HUDEP-2 (cell line): ENCODE data around the gene KRT38.

ENCODE experiments used
- DNase-seq, 76 experiments: peaks; one replicate each; lab custom pipeline; 2025; ENCODE audit not compliant: unreplicated experiment in 76 of 76; lab: John Stamatoyannopoulos, UW

KRT38 gene

DNA sequence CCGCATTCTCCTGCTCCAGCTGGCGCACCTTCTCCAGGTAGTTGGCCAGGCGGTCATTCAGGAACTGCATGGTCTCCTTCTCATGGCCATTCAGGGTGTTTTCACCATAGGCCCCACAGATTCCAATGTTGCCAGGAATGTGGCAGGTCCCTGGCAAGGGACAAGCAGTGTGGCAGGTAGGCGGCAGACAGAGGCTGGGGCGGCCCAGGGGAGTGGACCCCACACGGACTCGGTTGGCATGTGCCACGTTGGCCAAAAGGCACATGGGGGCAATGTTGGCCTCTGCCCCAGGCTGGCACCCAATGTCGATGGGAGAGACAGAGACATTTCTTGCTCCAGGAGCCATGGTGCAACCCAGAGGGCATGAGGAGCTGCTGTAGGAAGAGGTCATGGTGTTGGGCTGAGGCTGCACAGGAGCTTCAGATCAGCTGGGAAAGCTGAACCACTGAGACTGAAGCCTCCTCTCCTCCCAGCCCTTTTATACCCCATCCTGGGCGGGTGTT, at the start of gene KRT38:
KRT38 (minus strand) TSS at position 453 of the 503 bp plus-strand sequence; CDS start at position 391, 62 bp downstream.
- DNase-seq: no peak

DNA sequence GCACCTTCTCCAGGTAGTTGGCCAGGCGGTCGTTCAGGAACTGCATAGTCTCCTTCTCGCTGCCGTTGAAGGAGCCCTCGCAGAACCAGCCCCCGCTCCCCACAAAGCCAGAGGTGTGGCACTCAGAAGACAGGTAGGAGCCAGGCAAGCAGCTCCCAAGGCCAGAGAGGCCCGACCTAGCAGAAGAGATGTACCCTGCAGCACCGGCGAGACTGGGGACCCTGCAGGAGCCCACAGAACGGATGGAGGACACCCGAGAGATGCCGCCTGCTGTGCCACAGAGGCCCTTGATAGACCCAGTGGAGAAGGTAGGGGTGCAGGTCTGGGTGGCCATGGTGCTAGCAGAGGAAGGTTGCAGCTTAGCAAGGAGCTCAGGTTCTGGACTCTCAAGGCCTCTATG, 48.7 kb upstream of the KRT38 start, which contains the start of gene KRT36:
KRT36 (minus strand) TSS at position 380 of the 400 bp plus-strand sequence; CDS start at position 334, 46 bp downstream.
- no peak for DNase-seq

DNA sequence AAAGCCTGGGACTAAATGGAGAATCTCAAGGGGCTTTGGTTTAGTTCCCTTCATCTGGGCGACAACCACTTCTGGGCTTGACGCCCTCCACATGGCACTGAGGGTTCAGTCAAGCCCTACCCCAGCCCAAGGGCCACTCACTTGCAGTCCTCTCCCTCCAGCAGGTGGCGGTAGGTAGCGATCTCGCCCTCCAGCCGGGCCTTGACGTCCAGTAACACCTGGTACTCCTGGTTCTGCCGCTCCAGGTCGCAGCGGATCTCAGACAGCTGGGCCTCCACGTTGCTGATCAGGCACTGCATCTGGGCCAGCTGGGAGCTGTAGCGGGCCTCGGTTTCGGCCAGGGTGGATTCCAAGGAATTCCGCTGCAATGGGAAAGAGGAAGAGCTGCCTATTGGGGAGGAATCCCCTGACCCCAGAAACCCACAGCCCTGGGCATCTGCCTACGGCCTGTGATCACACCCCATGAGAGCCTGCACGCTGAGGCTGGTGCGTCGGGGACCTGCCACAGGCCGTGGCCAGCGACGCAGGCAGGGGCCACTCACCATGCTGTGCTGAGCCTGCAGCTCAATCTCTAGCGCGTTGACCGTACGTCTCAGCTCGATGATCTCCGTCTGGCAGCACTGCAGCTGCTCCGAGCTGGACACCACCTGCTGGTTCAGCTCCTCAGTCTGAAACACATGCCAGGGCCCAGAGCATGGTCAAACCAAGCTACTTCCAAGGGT, 46.2 kb upstream of the KRT38 start:
- DNase-seq: peak in 55 of 76 experiments; percentile 5 to 72 (median 41)

DNA sequence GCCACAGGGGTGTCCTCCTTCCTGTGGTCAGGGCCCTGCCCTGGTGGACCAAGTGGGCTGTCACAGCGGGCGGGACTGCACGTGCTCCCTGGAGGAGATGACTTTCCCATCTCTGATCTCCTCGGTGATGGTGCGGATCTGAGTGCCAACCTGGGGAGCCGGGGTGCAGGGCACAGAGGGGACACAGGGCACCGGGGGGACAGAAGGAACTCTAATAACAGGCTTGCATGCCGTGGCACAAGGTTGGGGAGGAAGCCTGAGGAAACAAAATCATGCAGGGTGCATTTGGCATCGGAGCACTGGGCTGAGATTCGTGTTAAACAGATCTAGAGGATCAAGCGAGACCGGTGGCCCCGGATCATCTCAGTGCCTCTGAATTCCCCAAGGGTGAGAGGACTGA, 45.5 kb upstream of the KRT38 start:
- DNase-seq: no peak

DNA sequence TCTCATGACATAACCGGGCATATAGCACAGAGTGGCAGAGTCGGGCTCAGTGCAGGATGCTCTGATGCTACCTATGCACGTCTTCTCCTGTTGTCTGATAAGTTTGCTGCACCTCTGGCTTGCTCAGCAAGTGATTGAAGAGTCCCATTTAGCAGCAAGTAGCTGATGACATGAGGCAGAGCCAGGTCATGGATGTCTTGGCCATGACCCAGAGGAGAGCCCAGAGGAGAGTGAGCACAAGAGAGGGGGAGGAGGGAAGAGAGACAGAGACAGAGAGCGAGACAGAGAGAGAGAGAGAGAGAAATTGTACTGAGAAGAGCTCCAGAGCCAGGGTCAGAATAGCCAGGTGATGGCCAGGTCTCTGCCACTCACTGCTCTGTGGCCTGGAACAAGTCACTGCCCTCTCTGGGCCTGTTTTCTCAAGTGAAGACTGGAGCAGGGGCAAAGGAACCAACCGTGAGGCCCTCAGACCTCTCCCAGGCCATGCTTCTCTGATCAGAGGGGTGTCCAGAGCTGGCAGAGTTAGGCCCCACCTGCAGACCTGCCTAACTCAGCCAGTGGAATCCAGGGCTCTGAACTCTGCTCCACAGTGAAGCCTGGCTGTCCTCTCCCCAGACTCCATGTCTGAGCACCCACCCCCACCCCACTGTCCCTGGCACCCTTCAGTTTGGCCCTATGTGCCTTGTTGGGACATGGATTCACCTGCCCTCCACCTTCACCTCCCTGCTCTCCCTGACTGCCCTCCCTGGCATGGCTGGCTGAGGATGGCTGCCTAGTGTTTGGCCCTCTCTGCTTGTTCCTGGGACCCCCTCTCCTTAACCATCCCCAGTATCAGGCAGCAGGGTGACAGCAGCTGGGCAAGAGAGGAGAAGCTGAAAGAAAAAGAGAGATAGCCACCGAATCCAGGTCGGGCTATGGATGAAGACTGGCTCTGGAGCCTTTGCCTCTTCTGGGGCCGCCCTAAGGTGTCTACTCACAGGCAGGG, 44.4 kb upstream of the KRT38 start:
- DNase-seq: no peak

DNA sequence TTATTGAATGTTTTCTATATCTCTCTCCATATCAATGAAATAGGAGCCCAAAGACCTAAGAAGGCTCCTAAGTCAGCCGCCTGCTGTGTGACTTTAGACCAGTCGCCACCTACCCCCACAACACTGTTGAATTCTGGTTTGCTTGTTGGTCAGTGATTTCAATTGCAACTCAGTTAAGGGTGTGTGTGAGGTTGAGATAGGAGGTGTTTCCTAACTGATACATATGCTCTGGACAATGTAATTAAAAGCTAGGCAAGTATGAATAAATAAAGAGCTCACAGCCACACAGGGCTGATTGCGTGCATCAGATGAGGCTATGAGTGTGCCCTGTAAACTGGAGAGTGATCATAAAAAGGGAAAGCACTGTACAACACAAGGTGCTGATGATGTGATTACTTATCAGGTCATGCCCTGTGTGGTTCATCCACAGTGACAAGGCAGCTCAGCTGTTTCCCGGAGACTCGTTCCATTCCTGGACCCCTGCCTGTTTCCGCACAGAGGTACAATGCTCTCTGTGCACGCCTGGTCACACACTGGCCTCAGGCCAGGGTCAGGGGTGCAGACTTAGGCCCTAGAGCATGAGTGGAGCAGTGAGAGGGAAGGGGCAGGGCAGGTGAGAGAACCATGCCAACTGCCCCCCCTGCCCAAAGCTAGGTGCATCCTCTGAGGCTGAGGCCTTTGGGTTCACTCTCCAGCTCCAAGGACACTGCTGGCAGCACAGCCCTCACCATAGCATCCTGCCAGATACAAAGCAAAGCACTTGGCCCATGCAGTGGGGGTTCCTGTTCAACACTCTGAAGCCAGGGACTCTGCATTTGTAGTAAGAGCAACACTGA, 43.4 kb upstream of the KRT38 start:
- peak in 7 of 76 experiments; percentile 7 to 33 (median 20) for DNase-seq

DNA sequence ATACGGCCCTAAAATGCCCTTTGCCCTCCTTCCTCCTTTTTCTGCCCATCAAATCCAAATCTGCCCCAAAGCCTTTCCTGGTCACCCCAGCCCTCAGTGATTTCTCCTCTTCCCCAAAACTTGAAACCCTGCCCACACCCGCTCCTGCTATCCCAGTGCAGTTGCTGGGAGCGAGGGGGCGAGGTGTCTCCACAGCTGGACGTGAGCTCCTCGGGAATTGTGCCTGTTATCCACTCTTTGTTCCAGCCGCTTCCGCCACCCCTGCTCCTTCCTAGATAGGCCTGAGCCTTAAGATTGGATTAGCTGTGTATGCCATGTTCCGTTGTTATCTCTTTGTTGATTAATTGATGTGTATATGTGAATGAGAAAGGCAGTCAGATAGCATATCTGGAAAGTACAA, 42.7 kb upstream of the KRT38 start:
- no peak for DNase-seq

DNA sequence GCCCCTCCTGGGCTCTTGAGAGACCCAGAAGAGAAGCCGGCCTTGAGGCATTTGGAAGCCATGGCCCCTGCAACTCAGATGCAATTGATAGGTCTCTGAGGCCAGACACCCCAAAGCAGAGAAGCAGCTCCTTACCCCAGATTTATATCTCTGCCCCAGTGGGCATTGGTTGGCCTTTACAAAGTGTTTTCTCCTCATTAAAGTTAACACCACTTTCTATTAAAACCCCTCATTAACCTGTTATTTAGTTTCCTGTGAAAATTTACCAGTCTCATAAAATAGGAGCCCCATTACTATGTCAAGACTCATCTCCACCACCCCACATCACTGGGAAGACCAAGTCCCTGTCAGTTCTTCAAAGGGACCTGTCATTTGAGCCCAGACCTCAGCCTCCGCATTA, 40.3 kb upstream of the KRT38 start, which contains the start of gene KRT35:
KRT35 (minus strand) TSS at position 116 of the 400 bp plus-strand sequence; CDS start at position 62, 54 bp downstream.
- DNase-seq: no peak

DNA sequence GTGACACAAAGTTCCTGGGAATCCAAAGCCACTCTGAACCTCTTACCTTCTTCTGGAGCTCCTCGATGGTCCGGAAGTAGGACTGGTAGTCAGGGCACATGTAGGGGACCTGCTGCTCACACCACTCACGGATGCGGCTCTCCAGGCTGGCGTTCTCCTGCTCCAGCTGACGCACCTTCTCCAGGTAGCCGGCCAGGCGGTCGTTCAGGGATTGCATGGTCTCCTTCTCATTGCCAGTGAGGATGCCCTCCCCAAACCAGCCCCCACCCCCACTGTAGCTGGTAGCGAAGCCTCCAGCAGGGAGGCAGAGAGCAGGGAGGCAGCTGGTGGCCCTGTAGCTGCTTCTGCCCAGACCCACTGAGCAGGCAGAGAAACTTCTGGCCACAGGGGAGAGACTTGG, 39.8 kb upstream of the KRT38 start:
- no peak for DNase-seq

DNA sequence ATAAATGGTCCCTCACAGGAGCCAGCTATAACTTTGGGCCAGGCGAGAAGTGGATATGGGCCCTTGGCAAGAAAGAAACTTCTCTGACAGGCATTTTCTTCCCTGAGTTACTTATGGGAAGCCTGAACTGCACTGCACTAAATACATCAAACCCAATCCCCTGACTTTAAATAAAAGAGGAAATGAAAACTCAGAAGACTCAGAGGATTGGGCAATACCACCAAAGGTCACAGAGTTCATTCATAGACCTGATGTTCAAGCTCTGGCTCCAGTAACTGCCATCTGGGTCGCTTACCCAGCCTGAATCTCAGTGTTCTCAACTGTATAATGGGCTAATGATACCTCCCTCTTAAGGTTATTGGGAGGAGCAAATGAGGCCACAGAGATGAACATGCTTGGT, 39.4 kb upstream of the KRT38 start:
- no peak for DNase-seq

DNA sequence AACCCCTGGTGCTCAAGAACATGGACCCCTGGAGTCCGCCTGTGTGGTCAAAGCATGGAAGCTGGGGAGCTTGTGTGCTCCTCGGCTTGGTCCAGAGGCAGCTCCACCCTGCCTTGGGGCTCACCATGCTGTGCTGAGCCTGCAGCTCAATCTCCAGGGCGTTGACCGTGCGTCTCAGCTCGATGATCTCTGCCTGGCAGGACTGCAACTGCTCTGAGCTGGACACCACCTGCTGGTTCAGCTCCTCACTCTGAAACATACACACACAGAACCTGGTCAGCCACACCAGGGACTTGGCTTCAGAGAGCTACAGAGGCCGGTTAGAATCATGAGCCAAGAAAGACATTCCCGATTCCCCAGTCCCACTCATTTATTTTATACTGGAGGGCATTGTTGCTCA, 37.5 kb upstream of the KRT38 start:
- no peak for DNase-seq

DNA sequence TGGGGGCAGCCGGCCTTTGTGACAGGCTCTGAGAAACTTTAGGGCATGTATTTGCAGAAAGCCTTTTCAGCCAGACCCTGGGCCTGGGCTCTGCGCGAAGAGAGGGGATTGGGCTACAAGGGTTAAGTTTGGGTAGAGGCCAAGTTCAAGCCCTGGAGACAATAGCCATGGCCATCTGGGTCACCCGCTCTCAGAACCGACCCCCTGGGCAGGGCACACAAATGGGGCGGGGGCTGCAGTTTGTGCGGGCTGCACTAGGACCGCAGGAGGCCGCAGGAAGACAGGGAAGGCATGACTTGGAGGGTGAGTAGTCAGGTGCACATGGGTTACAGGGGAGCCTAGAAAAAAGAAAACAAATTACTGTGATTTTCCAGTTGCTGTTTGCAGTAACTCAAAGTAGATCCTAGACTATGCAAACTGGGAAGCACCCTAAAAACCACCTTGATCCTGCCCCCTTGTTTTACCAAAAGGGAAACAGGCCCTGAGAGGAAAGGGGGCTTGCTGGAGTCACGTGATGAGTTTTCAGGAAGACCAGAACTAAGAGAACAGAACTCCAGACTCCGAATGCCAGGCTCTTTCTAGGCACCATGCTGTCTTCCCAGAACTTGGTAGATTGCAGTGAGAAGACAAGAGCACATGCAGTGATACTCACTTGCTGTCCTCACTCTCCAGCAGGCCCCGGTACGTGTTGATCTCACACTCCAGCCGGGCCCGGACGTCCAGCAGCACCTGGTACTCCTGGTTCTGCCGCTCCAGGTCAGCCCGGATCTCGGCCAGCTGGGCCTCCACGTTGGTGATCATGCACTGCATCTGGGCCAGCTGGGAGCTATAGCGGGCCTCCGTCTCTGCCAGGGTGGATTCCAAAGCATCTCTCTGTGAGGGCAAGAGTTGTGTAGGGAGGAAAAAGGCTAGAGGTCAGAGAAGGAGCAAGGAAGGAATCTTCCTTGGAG, 36.4 kb upstream of the KRT38 start:
- no peak for DNase-seq

DNA sequence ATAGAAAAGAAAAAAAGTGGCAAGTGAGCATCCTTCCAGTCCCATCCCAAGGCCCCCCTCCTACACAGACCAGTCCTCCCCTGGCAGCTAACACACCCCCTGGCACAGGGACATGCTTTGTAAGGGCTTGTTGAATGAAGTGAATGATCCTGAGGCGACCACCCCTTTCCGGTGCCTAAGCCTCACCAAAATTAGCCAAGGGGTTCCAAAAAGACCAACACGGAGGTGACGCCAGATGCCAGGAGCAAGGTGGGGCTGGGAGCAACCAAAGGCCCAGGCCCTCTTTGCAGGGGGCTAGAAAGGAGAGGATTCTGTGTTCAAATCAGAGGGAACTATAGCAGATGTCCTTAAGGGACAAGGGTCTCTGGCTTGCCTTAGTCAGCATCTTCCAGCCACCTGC, 34.6 kb upstream of the KRT38 start:
- DNase-seq: no peak

DNA sequence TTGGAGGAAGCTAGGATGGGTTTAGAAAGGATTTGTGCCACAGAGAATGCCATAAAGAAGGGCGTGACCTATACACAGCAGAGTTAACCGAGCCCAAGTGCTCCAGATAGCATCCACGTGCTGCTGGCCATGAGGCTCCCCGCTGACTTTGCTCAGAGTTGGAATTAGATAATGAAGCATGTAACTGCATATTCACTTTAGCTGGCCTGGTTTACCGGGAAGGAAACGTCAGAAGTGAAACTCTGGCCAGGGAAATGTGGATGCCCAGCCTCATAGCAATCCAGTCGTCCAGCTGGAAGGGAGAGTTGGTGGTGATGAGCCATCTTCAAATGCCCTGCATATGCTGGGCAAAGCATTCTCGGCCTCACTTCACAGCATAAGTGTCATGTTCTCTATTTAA, 34.1 kb upstream of the KRT38 start:
- peak in 1 of 76 experiments; percentile 9 for DNase-seq

DNA sequence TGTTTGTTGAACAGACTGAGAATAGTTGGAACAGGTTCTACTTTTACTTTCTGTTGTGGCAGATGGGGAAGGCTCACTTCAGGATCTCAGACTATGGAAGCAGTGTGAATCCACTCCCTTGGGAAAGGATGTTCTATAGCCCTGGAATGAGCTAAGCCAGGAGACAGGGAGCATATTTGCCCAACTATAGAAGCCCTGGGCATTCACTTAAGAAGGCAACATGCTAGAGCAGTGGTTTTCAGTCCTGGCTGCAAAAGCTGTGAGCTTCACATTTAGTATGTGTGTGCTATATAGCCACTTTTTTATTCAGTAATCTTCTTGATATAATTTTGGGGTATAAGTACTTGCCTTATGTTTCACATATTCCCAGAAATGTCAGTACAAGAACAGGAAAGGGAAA, 27.6 kb upstream of the KRT38 start:
- DNase-seq: no peak

DNA sequence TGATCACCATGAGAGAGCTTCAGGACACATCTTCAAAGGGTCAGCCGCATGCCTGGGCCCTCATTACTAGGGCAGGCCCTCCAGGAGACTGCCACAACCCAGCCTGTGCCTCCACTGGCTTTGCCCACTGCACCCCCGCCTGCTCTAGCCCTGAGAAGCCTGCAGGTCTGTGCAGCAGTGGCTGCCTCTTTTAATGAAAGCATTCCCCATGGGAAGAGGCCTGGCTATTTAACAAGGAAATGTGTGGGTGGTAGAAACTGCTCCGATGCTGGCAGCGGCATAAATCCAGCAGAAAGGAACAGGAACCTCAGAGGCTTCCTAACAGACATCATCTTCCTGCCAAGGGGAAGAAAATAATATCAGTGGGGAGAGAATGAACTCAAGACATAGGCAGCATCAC, 26.8 kb upstream of the KRT38 start:
- DNase-seq: no peak

DNA sequence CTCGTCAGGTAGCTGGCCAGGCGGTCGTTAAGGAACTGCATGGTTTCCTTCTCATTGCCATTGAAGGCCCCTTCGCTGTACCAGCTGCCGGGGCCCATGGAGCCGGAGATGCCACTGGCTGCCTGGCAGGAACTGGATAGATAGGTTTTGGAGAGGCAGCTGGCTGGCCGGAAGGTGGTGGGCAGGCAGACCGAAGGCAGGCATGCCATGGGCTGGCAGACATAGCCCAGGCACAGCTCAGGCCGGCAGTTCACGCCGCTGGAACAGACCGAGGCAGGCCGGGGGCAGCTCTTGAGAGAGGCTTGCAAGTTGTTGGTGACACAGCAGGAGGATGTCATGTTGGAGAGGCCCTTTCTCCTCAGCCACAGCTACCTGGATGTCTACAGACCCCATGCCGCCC, 26.2 kb upstream of the KRT38 start, which contains the start of gene KRT32:
KRT32 (minus strand) TSS at position 399 of the 400 bp plus-strand sequence; CDS start at position 338, 61 bp downstream.
- DNase-seq: no peak

DNA sequence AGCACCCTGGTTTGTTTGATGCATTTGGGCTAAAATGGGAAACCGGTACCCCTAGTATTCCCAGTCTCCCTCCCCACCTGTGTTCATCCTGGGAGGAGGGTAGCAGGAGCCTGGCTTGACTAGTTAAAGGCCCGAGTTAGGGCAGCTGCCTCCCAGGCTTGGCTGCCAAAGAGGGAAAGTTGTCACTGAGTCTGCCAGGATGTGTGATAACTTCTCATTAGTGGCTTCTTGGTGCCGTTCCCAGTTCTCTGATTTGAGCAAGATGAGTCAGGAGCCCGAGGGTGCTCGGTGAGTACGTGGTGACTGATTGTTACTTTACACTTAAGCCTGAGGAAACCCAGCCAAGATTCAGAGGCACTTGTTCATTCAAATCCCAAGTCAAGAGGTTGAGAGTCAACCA, 23.9 kb upstream of the KRT38 start:
- DNase-seq: peak in 6 of 76 experiments; percentile 3 to 60 (median 14)

DNA sequence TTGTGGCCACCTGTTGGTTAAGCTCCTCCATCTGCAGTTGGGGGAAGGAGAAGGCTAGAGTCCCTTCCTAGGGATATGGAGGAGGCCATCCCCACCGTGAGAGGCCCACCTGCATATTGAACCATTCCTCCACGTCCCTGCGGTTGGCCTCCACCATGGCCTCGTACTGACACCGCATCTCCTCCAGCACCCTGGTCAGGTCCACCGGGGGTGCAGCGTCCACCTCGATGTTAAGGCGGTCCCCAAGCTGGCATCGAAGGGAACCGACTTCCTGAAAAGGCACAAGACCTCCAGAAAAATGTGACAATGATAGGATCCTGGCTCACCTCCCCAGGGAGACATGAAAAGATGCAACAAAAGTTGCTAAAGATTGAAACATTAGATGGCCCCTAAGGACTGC, 23.4 kb upstream of the KRT38 start:
- DNase-seq: no peak
